Astrocyte (in vitro differentiated cells and primary cell): ENCODE data around the gene ATP5F1D. TPM values are rescaled to one million over a fixed set of nuclear protein-coding genes. Genes with fewer than 3 reads are reported as not detected.

Experiments used
- DNase-seq: peaks from one replicate; pipeline ENCODE4 v3.0.0-alpha.2; 2010; ENCODE audit warnings: low read depth
- FAIRE-seq: peaks from 2 replicates; lab custom pipeline; 2011; peaks lifted over from hg19 to GRCh38; lab: Jason Lieb, UNC
- H2AFZ ChIP-seq: 2 replicates; pipeline ENCODE4 v1.6.0; 2012; ENCODE audit warnings: low read depth, low read length, inconsistent platforms
- H3K27ac ChIP-seq: 2 replicates; pipeline ENCODE4 v1.5.1; 2011; ENCODE audit warnings: low read depth, low read length, inconsistent platforms
- H3K27me3 ChIP-seq: 2 replicates; pipeline ENCODE4 v1.6.0; 2011; ENCODE audit warnings: low read length, inconsistent platforms; ENCODE audit not compliant: insufficient read depth
- H3K36me3 ChIP-seq: 2 replicates; pipeline ENCODE4 v1.5.1; 2011; ENCODE audit warnings: low read length, inconsistent platforms; ENCODE audit not compliant: insufficient read depth
- H3K4me1 ChIP-seq: 2 replicates; pipeline ENCODE4 v1.5.1; 2011; ENCODE audit warnings: low read length, inconsistent platforms; ENCODE audit not compliant: insufficient read depth
- H3K4me2 ChIP-seq: 2 replicates; pipeline ENCODE4 v1.6.0; 2012; ENCODE audit warnings: low read length, inconsistent platforms
- H3K4me3 ChIP-seq: 2 replicates; pipeline ENCODE4 v1.5.1; 2011; ENCODE audit warnings: low read depth, mild to moderate bottlenecking, low read length, inconsistent platforms; ENCODE audit not compliant: insufficient read depth
- H3K79me2 ChIP-seq: 2 replicates; pipeline ENCODE4 v1.6.0; 2012; ENCODE audit warnings: mild to moderate bottlenecking, low read length, inconsistent platforms; ENCODE audit not compliant: insufficient read depth
- H3K9ac ChIP-seq: 2 replicates; pipeline ENCODE4 v1.6.0; 2012; ENCODE audit warnings: mild to moderate bottlenecking, low read length, inconsistent platforms
- H3K9me3 ChIP-seq: 2 replicates; pipeline ENCODE4 v1.5.1; 2012; ENCODE audit warnings: low read depth, mild to moderate bottlenecking, low read length, inconsistent platforms; ENCODE audit not compliant: insufficient read depth
- H4K20me1 ChIP-seq: 2 replicates; pipeline ENCODE4 v1.6.0; 2012; ENCODE audit warnings: low read length, inconsistent platforms; ENCODE audit not compliant: insufficient read depth
- H3K27ac Mint-ChIP-seq: one replicate; pipeline ENCODE4 v1.8.0; 2021; ENCODE audit warnings: mild to moderate bottlenecking, mixed read lengths; ENCODE audit not compliant: unreplicated experiment
- H3K27me3 Mint-ChIP-seq: one replicate; pipeline ENCODE4 v1.8.0; 2021; ENCODE audit warnings: low read depth, mixed read lengths; ENCODE audit not compliant: unreplicated experiment
- H3K36me3 Mint-ChIP-seq: one replicate; pipeline ENCODE4 v1.8.0; 2021; ENCODE audit warnings: low read depth, mixed read lengths; ENCODE audit not compliant: unreplicated experiment
- H3K4me1 Mint-ChIP-seq: one replicate; pipeline ENCODE4 v1.8.0; 2021; ENCODE audit warnings: low read depth, mixed read lengths; ENCODE audit not compliant: unreplicated experiment
- H3K4me3 Mint-ChIP-seq: one replicate; pipeline ENCODE4 v1.8.0; 2021; ENCODE audit warnings: mild to moderate bottlenecking, moderate library complexity, mixed read lengths; ENCODE audit not compliant: unreplicated experiment
- H3K9me3 Mint-ChIP-seq: one replicate; pipeline ENCODE4 v1.8.0; 2021; ENCODE audit warnings: mild to moderate bottlenecking, mixed read lengths; ENCODE audit not compliant: unreplicated experiment
- CTCF ChIP-seq: IDR thresholded peaks from 2 replicates; pipeline ENCODE4 v1.5.1; 2011; ENCODE audit warnings: low read depth, mild to moderate bottlenecking, inconsistent platforms, low read length, moderate library complexity; ENCODE audit not compliant: insufficient read depth
- EZH2 ChIP-seq: IDR thresholded peaks from 2 replicates; pipeline ENCODE4 v1.6.1; 2012; ENCODE audit warnings: mild to moderate bottlenecking, low read length, inconsistent platforms; ENCODE audit not compliant: insufficient read depth
- total RNA-seq: library from RNA; stranded (reverse); gene quantifications from 2 replicates; pipeline ENCODE4 v1.2.1, GENCODE V29; 2021

Gene ATP5F1D
- total RNA-seq, 1 donor from 2014 or later = 154 TPM

DNA sequence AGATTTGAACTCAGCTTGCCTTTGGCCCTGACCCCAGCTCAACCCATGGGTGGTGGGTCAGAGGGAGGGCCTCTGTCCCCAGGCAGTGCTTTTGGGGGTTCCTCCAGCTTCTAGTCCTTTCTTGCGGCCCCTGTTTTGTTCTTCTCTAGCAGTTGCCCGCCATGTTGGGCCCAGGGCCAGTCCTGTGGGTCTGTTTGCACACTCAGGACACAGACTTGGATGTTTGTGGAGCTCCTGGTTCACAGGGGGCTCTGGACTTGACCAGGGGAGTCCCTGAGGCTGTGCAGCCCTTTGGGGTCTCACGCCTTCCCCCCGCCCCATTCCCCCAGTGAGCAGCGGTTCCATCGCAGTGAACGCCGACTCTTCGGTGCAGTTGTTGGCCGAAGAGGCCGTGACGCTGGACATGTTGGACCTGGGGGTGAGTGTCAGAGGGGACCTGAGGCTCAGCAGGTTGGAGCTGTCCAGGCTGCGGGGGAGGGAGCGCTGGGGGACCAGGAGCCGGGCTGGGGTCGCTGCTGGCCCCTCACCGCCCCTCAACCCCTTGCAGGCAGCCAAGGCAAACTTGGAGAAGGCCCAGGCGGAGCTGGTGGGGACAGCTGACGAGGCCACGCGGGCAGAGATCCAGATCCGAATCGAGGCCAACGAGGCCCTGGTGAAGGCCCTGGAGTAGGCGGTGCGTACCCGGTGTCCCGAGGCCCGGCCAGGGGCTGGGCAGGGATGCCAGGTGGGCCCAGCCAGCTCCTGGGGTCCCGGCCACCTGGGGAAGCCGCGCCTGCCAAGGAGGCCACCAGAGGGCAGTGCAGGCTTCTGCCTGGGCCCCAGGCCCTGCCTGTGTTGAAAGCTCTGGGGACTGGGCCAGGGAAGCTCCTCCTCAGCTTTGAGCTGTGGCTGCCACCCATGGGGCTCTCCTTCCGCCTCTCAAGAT, 2.5 kb downstream of the ATP5F1D start:
- peak overlapping the region; percentile 98 for H3K4me2 ChIP-seq
- peaks cover 28% of the 10 kb centered on the region for H4K20me1 ChIP-seq
- Mint-ChIP-seq H3K4me1 (peaks cover 5% of the 10 kb centered on the region), H3K4me3 (peak overlapping the region; percentile 89), H3K27ac (no peak overlapping the region), H3K36me3 (no peaks in the 10 kb centered on the region), H3K27me3 (no peaks in the 10 kb centered on the region), H3K9me3 (no peaks in the 10 kb centered on the region)
- FAIRE-seq = no peak
- H3K27ac ChIP-seq = no peak overlapping the region
- no peaks in the 10 kb centered on the region for H3K27me3 ChIP-seq
- no peaks in the 10 kb centered on the region for H3K9me3 ChIP-seq
- peak; percentile 51 for DNase-seq
- TF ChIP-seq EZH2 (no peak), CTCF (peak; percentile 66)
- H3K4me3 ChIP-seq = peak overlapping the region; percentile 5
- no peaks in the 10 kb centered on the region for H3K36me3 ChIP-seq
- H2AFZ ChIP-seq = no peak overlapping the region
- H3K9ac ChIP-seq = peak overlapping the region; percentile 49
- peaks cover 39% of the 10 kb centered on the region for H3K79me2 ChIP-seq
- peaks cover 46% of the 10 kb centered on the region for H3K4me1 ChIP-seq

DNA sequence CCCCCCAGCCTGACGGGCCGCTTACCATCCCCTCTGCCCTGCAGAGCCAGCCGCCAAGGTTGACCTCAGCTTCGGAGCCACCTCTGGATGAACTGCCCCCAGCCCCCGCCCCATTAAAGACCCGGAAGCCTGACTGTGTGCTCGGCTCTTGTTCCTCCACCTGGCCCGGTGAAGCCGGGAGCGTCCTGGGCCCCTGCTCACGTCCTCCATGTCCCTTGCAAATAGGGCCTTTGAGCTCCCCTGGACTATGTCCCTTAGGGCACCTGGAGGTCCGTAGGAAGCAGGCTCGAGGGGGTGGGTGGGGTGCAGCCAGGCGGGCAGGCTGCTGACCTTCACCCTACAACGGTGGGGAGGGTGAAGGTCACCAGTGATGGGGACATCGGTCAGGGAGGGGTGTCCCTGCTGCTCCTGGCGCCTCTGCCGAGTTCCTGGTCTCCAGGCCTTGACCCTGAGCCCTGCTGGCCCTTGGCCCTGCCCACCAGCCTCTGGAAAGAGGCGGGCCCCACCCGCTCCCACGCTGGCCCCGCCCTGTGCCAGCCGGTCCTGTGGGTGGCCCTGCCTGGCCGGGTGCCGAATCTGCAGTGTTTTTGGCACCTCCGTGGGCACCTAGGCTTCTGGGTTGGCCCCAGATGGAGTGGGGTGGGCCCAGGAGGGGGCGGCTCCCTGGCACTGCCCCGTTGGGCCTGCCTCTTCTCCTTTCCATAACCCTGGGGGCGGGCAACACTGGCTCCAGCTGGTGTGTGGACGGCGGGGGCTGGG, 3.3 kb downstream of the ATP5F1D start:
- no peak for FAIRE-seq
- Histone ChIP-seq H3K36me3 (no peaks in the 10 kb centered on the region), H3K4me1 (peaks cover 42% of the 10 kb centered on the region), H2AFZ (no peak overlapping the region), H3K4me3 (no peak overlapping the region), H3K27ac (no peak overlapping the region), H3K9me3 (no peaks in the 10 kb centered on the region), H3K79me2 (peaks cover 42% of the 10 kb centered on the region), H3K4me2 (peak overlapping the region; percentile 98), H4K20me1 (peaks cover 27% of the 10 kb centered on the region), H3K9ac (peak overlapping the region; percentile 49), H3K27me3 (no peaks in the 10 kb centered on the region)
- no peak overlapping the region for H3K27ac Mint-ChIP-seq
- no peaks in the 10 kb centered on the region for H3K36me3 Mint-ChIP-seq
- H3K27me3 Mint-ChIP-seq = no peaks in the 10 kb centered on the region
- peaks cover 4% of the 10 kb centered on the region for H3K4me1 Mint-ChIP-seq
- no peak overlapping the region for H3K4me3 Mint-ChIP-seq
- TF ChIP-seq EZH2 (no peak), CTCF (no peak)
- DNase-seq = no peak
- H3K9me3 Mint-ChIP-seq = no peaks in the 10 kb centered on the region
